Chondrocyte (in vitro differentiated cells): Measurements from ENCODE around the gene GIMAP7. TPM values are rescaled to one million over a fixed set of nuclear protein-coding genes. Genes with fewer than 3 reads are reported as not detected.

ENCODE experiments used
- DNase-seq: peaks from one replicate; pipeline ENCODE4 v3.0.0; 2021; ENCODE audit warnings: mixed read lengths, low spot score
- H3K27ac Mint-ChIP-seq: one replicate; pipeline ENCODE4 v1.8.0; 2021; ENCODE audit warnings: mild to moderate bottlenecking, moderate library complexity, mixed read lengths; ENCODE audit not compliant: unreplicated experiment
- H3K27me3 Mint-ChIP-seq: 2 replicates; pipeline ENCODE4 v1.8.0; 2021; ENCODE audit warnings: low read depth, mixed read lengths
- H3K36me3 Mint-ChIP-seq: 2 replicates; pipeline ENCODE4 v1.8.0; 2021; ENCODE audit warnings: low read depth, mixed read lengths
- H3K4me1 Mint-ChIP-seq: 2 replicates; pipeline ENCODE4 v1.8.0; 2021; ENCODE audit warnings: low read depth, mild to moderate bottlenecking, mixed read lengths
- H3K4me3 Mint-ChIP-seq: one replicate; pipeline ENCODE4 v1.8.0; 2021; ENCODE audit warnings: mild to moderate bottlenecking, moderate library complexity, mixed read lengths; ENCODE audit not compliant: unreplicated experiment
- H3K9me3 Mint-ChIP-seq: 2 replicates; pipeline ENCODE4 v1.8.0; 2021; ENCODE audit warnings: low read depth, mixed read lengths
- CTCF ChIP-seq: fragments of 200-600 bp; sonication (generic); IDR thresholded peaks from 2 replicates; pipeline ENCODE4 v1.5.0; 2021; ENCODE audit warnings: antibody characterized with exemption, mild to moderate bottlenecking, moderate library complexity
- total RNA-seq: library from RNA; stranded (reverse); gene quantifications from 3 replicates; pipeline ENCODE4 v1.2.1, GENCODE V29; 2021

Gene GIMAP7
- total RNA-seq, 1 donor from 2014 or later, result not detected

GRCh38 chr7:150471886-150472285, 42.8 kb upstream of the GIMAP7 start:
- Mint-ChIP-seq H3K36me3 (no peaks in the 10 kb centered on the region), H3K9me3 (no peaks in the 10 kb centered on the region), H3K4me3 (no peak overlapping the region), H3K4me1 (no peaks in the 10 kb centered on the region), H3K27ac (no peak overlapping the region), H3K27me3 (peaks cover 28% of the 10 kb centered on the region)
- TF ChIP-seq CTCF, result no peak
- DNase-seq, result no peak

GRCh38 chr7:150473902-150474301, 40.8 kb upstream of the GIMAP7 start:
- Mint-ChIP-seq H3K4me3 (no peak overlapping the region), H3K9me3 (no peaks in the 10 kb centered on the region), H3K27me3 (peaks cover 14% of the 10 kb centered on the region)

GRCh38 chr7:150476285-150476684, 38.4 kb upstream of the GIMAP7 start:
- no peaks in the 10 kb centered on the region for H3K36me3 Mint-ChIP-seq
- peaks cover 8% of the 10 kb centered on the region for H3K27me3 Mint-ChIP-seq
- H3K9me3 Mint-ChIP-seq, result no peaks in the 10 kb centered on the region
- no peaks in the 10 kb centered on the region for H3K4me1 Mint-ChIP-seq
- H3K27ac Mint-ChIP-seq, result no peak overlapping the region
- no peak for TF ChIP-seq CTCF
- no peak overlapping the region for H3K4me3 Mint-ChIP-seq
- DNase-seq, result no peak

More at GRCh38 chr7:150473902-150474301, 40.8 kb upstream of the GIMAP7 start:
- no peaks in the 10 kb centered on the region for H3K36me3 Mint-ChIP-seq
- H3K27ac Mint-ChIP-seq, result no peak overlapping the region
- no peak for DNase-seq
- no peaks in the 10 kb centered on the region for H3K4me1 Mint-ChIP-seq
- no peak for TF ChIP-seq CTCF

GRCh38 chr7:150476819-150477631, 37.6 kb upstream of the GIMAP7 start:
- Mint-ChIP-seq H3K27ac (no peak overlapping the region), H3K4me3 (no peak overlapping the region), H3K36me3 (no peaks in the 10 kb centered on the region), H3K27me3 (peaks cover 5% of the 10 kb centered on the region), H3K9me3 (no peaks in the 10 kb centered on the region), H3K4me1 (no peaks in the 10 kb centered on the region)
- DNase-seq, result no peak
- TF ChIP-seq CTCF, result no peak

- Mint-ChIP-seq H3K27me3 (peaks cover 4% of the 10 kb centered on the region), H3K4me3 (no peak overlapping the region), H3K9me3 (no peaks in the 10 kb centered on the region), H3K36me3 (no peaks in the 10 kb centered on the region), H3K27ac (no peak overlapping the region), H3K4me1 (no peaks in the 10 kb centered on the region)
- DNase-seq, result no peak
- no peak for TF ChIP-seq CTCF
Measured at GRCh38 chr7:150479023-150479716, 35.5 kb upstream of the GIMAP7 start.
